Breast epithelium (tissue), 4 donors: ENCODE data around the gene PADI4. TPM values are rescaled to one million over a fixed set of nuclear protein-coding genes. Genes with fewer than 3 reads are reported as not detected.
A peak's percentile ranks its signal among the peaks of the same experiment; 100 is the strongest.

Experiments
- DNase-seq, 2 donors: peaks; one replicate each; pipeline ENCODE4 v3.0.0-alpha.2; 2019; ENCODE audit warnings: low spot score in 2 of 2
- H3K27ac ChIP-seq, 2 donors: fragments of 200-600 bp; sonication (generic) in 1 of 2; one replicate each; pipeline ENCODE4 v1.5.1; 2016 to 2019; ENCODE audit warnings: mild to moderate bottlenecking in 1 of 2
- H3K27me3 ChIP-seq, 2 donors: fragments of 200-600 bp; sonication (generic) in 1 of 2; one replicate each; pipeline versions ENCODE4 v1.5.1 to v1.6.0; 2017 to 2019; ENCODE audit warnings: control low read depth in 1 of 2, mild to moderate bottlenecking in 1 of 2
- H3K36me3 ChIP-seq: fragments of 200-600 bp; one replicate; pipeline ENCODE4 v1.5.1; 2019
- H3K4me1 ChIP-seq, 2 donors: fragments of 200-600 bp; sonication (generic); one replicate each; pipeline ENCODE4 v1.5.1; 2016 to 2019; ENCODE audit warnings: control low read depth in 1 of 2
- H3K4me3 ChIP-seq, 3 donors: fragments of 200-600 bp; sonication (generic); 1 replicate in 2 of 3; 2 replicates in 1 of 3; pipeline ENCODE4 v1.5.1; 2016 to 2019; ENCODE audit warnings: mild to moderate bottlenecking in 3 of 3, moderate library complexity in 2 of 3
- H3K9me3 ChIP-seq, 2 donors: fragments of 200-600 bp; sonication (generic) in 1 of 2; one replicate each; pipeline ENCODE4 v1.5.1; 2016 to 2019; ENCODE audit warnings: control low read depth in 1 of 2
- POLR2A ChIP-seq: fragments of 450-650 bp; IDR thresholded peaks from one replicate; pipeline ENCODE4 v1.6.1; 2016; ENCODE audit warnings: antibody characterized with exemption, mild to moderate bottlenecking, moderate library complexity
- POLR2AphosphoS5 ChIP-seq, 3 donors: sonication (generic); formaldehyde crosslinking; IDR thresholded peaks; one replicate each; pipeline ENCODE4 v1.6.1; 2017; ENCODE audit warnings: antibody characterized with exemption in 3 of 3
- intact Hi-C: fragments of 100-400 bp; cut with DNase I; formaldehyde crosslinking; loops from one replicate; pipeline ENCODE4 v1.15.1; 2023; ENCODE audit warnings: low total_unique reads
- total RNA-seq, 3 donors: library from RNA; depleted of rRNA; stranded (reverse); fragments of >200 nt; gene quantifications; one replicate each; pipeline ENCODE4 v1.1.0, GENCODE V29; 2016
- TF ChIP-seq, protein P1 (sequence below), 3 donors: fragments of 450-650 bp; IDR thresholded peaks; one replicate each; pipeline ENCODE4 v1.5.1; 2016 to 2017; ENCODE audit warnings: antibody characterized with exemption in 3 of 3, mild to moderate bottlenecking in 3 of 3, moderate library complexity in 3 of 3

The PADI4 gene
- total RNA-seq, 3 donors from 2014 or later: 1.3 TPM; not detected in 2

DNA sequence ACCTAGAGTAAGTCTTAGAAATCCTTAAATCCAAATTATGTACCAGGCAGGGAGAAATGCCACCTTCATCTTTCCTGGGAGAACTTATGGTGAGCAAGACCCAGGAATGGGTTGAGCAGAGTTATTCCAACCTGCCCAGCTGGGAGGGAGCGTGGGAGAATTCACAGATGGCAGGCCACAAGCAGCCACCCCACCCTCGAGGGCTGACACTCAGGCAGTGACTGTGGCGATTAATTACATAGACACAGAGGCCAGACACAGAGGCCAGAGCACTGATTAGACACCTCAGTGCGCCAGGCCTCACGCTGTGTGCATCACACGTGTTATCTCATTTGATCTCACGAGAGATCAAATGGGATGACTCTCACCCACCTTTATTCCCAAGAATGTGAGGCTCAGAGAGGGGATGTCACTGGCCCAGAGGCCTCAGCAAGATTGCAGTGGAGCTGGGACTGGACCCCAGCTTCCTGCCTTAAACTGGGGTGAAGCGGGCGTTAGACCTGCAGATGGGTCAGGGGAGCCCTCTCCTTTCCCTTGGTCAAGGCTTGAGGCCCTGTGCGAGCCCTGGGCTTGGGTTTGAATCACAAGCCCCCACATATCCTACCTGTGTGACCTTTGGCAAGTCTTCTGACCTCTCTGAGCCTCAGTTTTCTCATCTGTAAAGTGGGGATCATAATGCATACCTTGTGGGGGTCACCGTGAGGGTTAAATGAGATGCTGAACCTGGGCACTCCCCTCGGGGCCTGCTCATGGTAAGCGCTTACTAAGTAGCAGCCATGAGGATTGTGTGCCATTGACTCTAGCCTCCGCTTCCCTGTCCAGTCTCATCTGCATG, 28.8 kb upstream of the PADI4 start:
- H3K27me3 ChIP-seq: no peaks in the 10 kb centered on the region

DNA sequence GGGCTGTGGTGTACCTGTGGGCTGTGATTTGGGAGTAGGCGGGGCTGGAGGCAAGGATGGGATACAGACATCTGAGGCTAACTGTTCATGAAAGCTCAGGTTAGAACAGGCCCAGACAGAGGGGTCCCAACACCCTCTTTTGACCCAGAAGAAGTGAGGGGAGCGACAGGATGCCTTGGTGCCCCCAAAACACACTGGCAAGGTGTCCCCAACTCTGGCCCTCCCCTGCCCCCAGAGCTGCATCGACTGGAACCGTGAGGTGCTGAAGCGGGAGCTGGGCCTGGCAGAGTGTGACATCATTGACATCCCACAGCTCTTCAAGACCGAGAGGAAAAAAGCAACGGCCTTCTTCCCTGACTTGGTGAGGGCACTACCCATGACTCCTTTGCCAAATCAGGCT, 27.6 kb upstream of the PADI4 start:
- TF ChIP-seq, protein P1, sequence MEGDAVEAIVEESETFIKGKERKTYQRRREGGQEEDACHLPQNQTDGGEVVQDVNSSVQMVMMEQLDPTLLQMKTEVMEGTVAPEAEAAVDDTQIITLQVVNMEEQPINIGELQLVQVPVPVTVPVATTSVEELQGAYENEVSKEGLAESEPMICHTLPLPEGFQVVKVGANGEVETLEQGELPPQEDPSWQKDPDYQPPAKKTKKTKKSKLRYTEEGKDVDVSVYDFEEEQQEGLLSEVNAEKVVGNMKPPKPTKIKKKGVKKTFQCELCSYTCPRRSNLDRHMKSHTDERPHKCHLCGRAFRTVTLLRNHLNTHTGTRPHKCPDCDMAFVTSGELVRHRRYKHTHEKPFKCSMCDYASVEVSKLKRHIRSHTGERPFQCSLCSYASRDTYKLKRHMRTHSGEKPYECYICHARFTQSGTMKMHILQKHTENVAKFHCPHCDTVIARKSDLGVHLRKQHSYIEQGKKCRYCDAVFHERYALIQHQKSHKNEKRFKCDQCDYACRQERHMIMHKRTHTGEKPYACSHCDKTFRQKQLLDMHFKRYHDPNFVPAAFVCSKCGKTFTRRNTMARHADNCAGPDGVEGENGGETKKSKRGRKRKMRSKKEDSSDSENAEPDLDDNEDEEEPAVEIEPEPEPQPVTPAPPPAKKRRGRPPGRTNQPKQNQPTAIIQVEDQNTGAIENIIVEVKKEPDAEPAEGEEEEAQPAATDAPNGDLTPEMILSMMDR (IDR thresholded peaks at IDR 0.05): no peak
- TF ChIP-seq POLR2AphosphoS5 (IDR thresholded peaks at IDR 0.05) (no peak), POLR2A (no peak)
- Histone ChIP-seq H3K27me3 (no peaks in the 10 kb centered on the region), H3K9me3 (no peaks in the 10 kb centered on the region), H3K36me3 (no peaks in the 10 kb centered on the region), H3K27ac (no peak overlapping the region), H3K4me1 (no peaks in the 10 kb centered on the region), H3K4me3 (no peak overlapping the region)
- peak in 1 of 2 donors; percentile 39 for DNase-seq
- intact Hi-C loops: no loop called here

More for the DNA sequence above, 28.8 kb upstream of the PADI4 start:
- Histone ChIP-seq H3K27ac (no peak overlapping the region), H3K4me1 (no peaks in the 10 kb centered on the region), H3K9me3 (no peaks in the 10 kb centered on the region), H3K36me3 (no peaks in the 10 kb centered on the region), H3K4me3 (no peak overlapping the region)
- peak in 1 of 2 donors; percentile 30 for DNase-seq
- intact Hi-C loops: no loop called here
- TF ChIP-seq, protein P1 (IDR thresholded peaks at IDR 0.05): no peak
- TF ChIP-seq POLR2AphosphoS5 (IDR thresholded peaks at IDR 0.05): no peak
- TF ChIP-seq POLR2A: no peak

DNA sequence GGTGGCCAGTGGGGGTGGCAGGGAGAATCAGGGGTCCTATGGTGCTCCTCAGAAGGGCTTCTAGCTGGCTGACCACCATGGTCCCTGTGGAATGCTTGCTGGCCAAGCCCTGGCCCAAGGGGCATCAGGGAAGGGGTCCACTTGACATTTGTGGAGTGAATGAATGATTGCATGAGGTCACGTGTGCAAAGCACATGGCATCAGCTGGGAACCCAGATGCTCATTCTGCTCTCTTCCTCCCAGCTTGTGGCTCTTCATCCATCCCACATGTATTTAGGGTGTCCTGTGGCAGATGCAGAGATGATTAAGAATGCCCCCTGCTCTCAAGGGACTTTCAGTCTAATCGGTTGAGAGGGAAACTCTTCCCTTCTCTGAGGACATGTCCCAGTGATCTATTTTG, 27.1 kb upstream of the PADI4 start:
- intact Hi-C loops: no loop called here
- Histone ChIP-seq H3K4me1 (no peaks in the 10 kb centered on the region), H3K4me3 (no peak overlapping the region), H3K27ac (no peak overlapping the region), H3K36me3 (no peaks in the 10 kb centered on the region), H3K9me3 (no peaks in the 10 kb centered on the region), H3K27me3 (no peaks in the 10 kb centered on the region)
- peak in 1 of 2 donors; percentile 3 for DNase-seq
- TF ChIP-seq, protein P1 (IDR thresholded peaks at IDR 0.05): no peak
- TF ChIP-seq POLR2AphosphoS5 (IDR thresholded peaks at IDR 0.05) (no peak), POLR2A (no peak)

DNA sequence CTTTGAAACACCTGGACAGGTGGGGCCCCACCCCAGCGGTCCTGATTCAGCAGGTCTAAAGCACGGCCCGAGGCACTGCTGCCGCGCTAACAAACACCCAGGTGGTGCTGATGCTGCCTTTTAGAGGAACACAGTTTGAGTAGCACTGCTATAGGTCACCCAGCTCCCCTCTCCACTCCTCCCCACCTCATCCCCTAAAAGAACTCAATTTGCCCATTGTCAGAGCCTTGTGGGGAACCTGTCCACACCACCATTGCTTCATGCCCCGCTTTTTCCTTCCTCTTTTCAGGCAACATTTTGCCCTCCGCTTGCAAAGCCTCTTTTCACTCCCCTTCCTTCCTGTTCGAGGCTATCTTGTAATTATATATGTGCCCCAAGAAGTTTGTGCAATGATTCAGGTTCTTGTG, 26.2 kb upstream of the PADI4 start:
- intact Hi-C loops: no loop called here
- Histone ChIP-seq H3K27me3 (no peaks in the 10 kb centered on the region), H3K9me3 (no peaks in the 10 kb centered on the region), H3K36me3 (no peaks in the 10 kb centered on the region), H3K4me1 (no peaks in the 10 kb centered on the region), H3K27ac (no peak overlapping the region), H3K4me3 (no peak overlapping the region)
- DNase-seq: peak in 1 of 2 donors; percentile 17
- TF ChIP-seq, protein P1 (IDR thresholded peaks at IDR 0.05): no peak
- no peak for TF ChIP-seq POLR2A
- TF ChIP-seq POLR2AphosphoS5 (IDR thresholded peaks at IDR 0.05): no peak

DNA sequence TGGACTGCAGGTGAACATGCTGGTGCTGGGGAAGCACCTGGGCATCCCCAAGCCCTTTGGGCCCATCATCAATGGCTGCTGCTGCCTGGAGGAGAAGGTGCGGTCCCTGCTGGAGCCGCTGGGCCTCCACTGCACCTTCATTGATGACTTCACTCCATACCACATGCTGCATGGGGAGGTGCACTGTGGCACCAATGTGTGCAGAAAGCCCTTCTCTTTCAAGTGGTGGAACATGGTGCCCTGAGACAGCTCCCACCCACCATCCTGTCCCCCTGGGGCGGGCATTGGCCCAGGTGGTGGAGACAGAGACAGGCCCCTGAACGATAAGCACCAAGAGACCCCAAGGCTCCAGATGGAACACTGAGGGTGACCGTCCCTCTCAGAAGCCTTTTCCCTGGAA, 25.2 kb upstream of the PADI4 start:
- no peaks in the 10 kb centered on the region for H3K9me3 ChIP-seq
- no peak overlapping the region for H3K4me3 ChIP-seq
- DNase-seq: peak in 1 of 2 donors; percentile 22
- no peaks in the 10 kb centered on the region for H3K4me1 ChIP-seq
- no peak overlapping the region for H3K27ac ChIP-seq
- intact Hi-C loops: no loop called here
- no peaks in the 10 kb centered on the region for H3K36me3 ChIP-seq
- TF ChIP-seq POLR2AphosphoS5 (IDR thresholded peaks at IDR 0.05) (no peak), POLR2A (no peak)
- TF ChIP-seq, protein P1 (IDR thresholded peaks at IDR 0.05): no peak
- no peaks in the 10 kb centered on the region for H3K27me3 ChIP-seq
